GM12891 (cell line): Measurements from ENCODE around the gene RADIL.

Experiments
- DNase-seq: peaks from one replicate; pipeline ENCODE4 v3.0.0; 2011; ENCODE audit warnings: low spot score; ENCODE audit not compliant: insufficient read length
- FAIRE-seq: peaks from 2 replicates; lab custom pipeline; 2011; peaks lifted over from hg19 to GRCh38; lab: Jason Lieb, UNC
- PAX5 ChIP-seq: IDR thresholded peaks from 2 replicates; pipeline ENCODE4 v1.6.1; 2011; ENCODE audit warnings: low read length, moderate library complexity, mild to moderate bottlenecking; ENCODE audit not compliant: insufficient read depth, severe bottlenecking
- POLR2A ChIP-seq: IDR thresholded peaks from 2 replicates; pipeline ENCODE4 v1.6.1; 2011; ENCODE audit warnings: low read depth, low read length, control low read depth
- POLR2AphosphoS5 ChIP-seq: IDR thresholded peaks from 2 replicates; pipeline ENCODE4 v1.6.1; 2011; ENCODE audit warnings: low read depth, low read length, control low read depth
- POU2F2 ChIP-seq: IDR thresholded peaks from 2 replicates; pipeline ENCODE4 v1.6.1; 2011; ENCODE audit warnings: low read depth, mild to moderate bottlenecking, control low read depth, low read length, moderate library complexity
- SPI1 ChIP-seq: IDR thresholded peaks from 2 replicates; pipeline ENCODE4 v1.6.1; 2011; ENCODE audit warnings: low read depth, low read length, control low read depth
- TAF1 ChIP-seq: IDR thresholded peaks from 2 replicates; pipeline ENCODE4 v1.6.1; 2011; ENCODE audit warnings: low read depth, low read length, control low read depth

Gene RADIL

GRCh38 chr7:4751398-4751947, 132.0 kb downstream of the RADIL start:
- no peak for FAIRE-seq

GRCh38 chr7:4749798-4750197, 133.7 kb downstream of the RADIL start:
- no peak for DNase-seq
- FAIRE-seq, result no peak
- TF ChIP-seq POLR2A, result no peak
- no peak for TF ChIP-seq POU2F2
- TF ChIP-seq POLR2AphosphoS5, result no peak
- no peak for TF ChIP-seq TAF1
- TF ChIP-seq SPI1, result no peak

More at GRCh38 chr7:4751398-4751947, 132.0 kb downstream of the RADIL start:
- DNase-seq, result no peak
- no peak for TF ChIP-seq POLR2AphosphoS5
- TF ChIP-seq POU2F2, result no peak
- TF ChIP-seq POLR2A, result no peak
- no peak for TF ChIP-seq SPI1
- TF ChIP-seq TAF1, result no peak
- TF ChIP-seq PAX5, result no peak

- DNase-seq (no peak), FAIRE-seq (no peak)
- TF ChIP-seq SPI1, result no peak
- TF ChIP-seq POLR2A, result no peak
- no peak for TF ChIP-seq TAF1
- TF ChIP-seq POLR2AphosphoS5, result no peak
- TF ChIP-seq PAX5, result no peak
- no peak for TF ChIP-seq POU2F2
These were observed 134.2 kb downstream of the RADIL start for GRCh38 chr7:4749363-4749762.
